Measurements from ENCODE around the gene EPHA3. TPM values are rescaled to one million over a fixed set of nuclear protein-coding genes. Genes with fewer than 3 reads are reported as not detected.

The EPHA3 gene
- total RNA-seq, 2 donors from 2014 or later = 1.3 to 6.0 TPM

DNA sequence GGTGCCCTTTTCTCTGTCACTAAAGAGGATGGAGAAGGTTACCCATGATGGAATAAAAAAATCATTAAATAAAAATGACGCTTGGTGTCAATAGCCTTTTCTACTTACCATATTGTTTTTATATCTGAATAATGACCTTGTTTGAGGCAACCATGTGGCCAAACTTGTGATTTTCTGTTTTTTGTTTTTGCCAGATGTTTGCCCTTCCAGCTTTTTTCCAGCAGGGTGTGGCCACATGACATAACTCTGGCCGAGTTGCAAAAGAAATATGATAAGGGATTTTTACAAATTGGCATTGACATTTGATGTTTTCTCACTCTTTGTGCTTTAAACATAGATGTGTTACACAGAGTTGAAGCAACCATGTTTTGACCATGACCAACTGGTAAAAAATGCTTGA is 39.7 kb upstream of the EPHA3 start:
- WGBS, 2 donors = 46 to 48% methylated on average over 2 of the region's 2 CpGs
- H3K27ac ChIP-seq = no peak overlapping the region
- no peaks in the 10 kb centered on the region for H3K36me3 ChIP-seq (replicated peaks in 1 of 2; ENCODE audit: insufficient read depth in 1 of 2, low read depth in 2 of 2)
- intact Hi-C loops (cut with DNase I) = no loop called here
- no peak for TF ChIP-seq POLR2A (IDR thresholded peaks at IDR 0.05)
- TF ChIP-seq, protein P1, sequence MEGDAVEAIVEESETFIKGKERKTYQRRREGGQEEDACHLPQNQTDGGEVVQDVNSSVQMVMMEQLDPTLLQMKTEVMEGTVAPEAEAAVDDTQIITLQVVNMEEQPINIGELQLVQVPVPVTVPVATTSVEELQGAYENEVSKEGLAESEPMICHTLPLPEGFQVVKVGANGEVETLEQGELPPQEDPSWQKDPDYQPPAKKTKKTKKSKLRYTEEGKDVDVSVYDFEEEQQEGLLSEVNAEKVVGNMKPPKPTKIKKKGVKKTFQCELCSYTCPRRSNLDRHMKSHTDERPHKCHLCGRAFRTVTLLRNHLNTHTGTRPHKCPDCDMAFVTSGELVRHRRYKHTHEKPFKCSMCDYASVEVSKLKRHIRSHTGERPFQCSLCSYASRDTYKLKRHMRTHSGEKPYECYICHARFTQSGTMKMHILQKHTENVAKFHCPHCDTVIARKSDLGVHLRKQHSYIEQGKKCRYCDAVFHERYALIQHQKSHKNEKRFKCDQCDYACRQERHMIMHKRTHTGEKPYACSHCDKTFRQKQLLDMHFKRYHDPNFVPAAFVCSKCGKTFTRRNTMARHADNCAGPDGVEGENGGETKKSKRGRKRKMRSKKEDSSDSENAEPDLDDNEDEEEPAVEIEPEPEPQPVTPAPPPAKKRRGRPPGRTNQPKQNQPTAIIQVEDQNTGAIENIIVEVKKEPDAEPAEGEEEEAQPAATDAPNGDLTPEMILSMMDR (IDR thresholded peaks at IDR 0.05) = no peak
- no peaks in the 10 kb centered on the region for H3K4me1 ChIP-seq
- H3K4me3 ChIP-seq = no peak overlapping the region
- no peaks in the 10 kb centered on the region for H3K9me3 ChIP-seq
- ATAC-seq (no peak), DNase-seq (no peak)
- H3K27me3 ChIP-seq = no peaks in the 10 kb centered on the region

DNA sequence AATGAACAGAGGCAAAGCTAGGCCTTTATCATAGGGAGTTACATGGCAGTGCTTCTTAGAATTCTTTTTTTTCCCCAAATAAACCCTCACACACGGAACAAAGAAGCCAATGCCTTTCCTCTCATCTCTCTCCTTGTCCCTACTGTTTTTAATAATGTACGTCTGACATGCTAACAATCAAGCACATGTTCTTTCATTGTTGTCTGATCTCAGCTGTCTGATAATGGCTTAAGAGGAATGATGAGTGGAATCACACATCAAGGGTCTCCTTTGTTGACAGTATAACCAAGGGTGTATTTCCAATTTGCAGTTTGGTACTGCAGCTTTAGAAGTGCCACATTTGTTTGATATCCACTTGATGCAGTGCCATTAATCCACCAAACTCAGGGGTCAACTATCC is 34.8 kb upstream of the EPHA3 start:
- Histone ChIP-seq H3K27ac (no peak overlapping the region), H3K4me3 (no peak overlapping the region), H3K9me3 (no peaks in the 10 kb centered on the region), H3K36me3 (replicated peaks in 1 of 2; ENCODE audit: insufficient read depth in 1 of 2, low read depth in 2 of 2) (no peaks in the 10 kb centered on the region), H3K27me3 (no peaks in the 10 kb centered on the region), H3K4me1 (no peaks in the 10 kb centered on the region)
- TF ChIP-seq, protein P1 (IDR thresholded peaks at IDR 0.05) = no peak
- no peak for TF ChIP-seq POLR2A (IDR thresholded peaks at IDR 0.05)
- DNase-seq = no peak
- intact Hi-C loops (cut with DNase I) = no loop called here
- WGBS, 2 donors = 63 to 64% methylated on average over 2 of the region's 2 CpGs
- no peak for ATAC-seq

DNA sequence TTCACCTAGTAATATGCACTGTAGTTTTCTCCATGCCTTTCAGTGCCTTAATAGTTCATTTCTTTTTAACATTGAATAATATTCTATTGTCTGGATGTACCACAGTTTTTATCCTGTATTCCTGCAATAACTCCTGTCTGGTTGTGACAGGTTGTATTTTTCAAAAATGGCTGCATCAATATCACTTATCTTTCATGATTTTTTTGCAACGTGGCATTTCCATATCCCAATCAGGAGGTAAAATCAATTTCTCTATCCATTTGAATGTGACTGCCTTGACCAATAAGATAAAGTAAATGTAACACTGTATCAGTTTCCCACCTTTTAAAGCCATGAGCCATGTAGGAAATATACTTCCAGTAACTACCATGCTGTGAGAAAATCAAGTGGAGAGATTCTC is 27.5 kb upstream of the EPHA3 start:
- TF ChIP-seq, protein P1 (IDR thresholded peaks at IDR 0.05) = no peak
- no peak for TF ChIP-seq POLR2A (IDR thresholded peaks at IDR 0.05)
- WGBS, 2 donors = 31 to 49% methylated on average over 1 of the region's 1 CpG
- no peak for DNase-seq
- Histone ChIP-seq H3K9me3 (no peaks in the 10 kb centered on the region), H3K27ac (no peak overlapping the region), H3K4me3 (no peak overlapping the region), H3K27me3 (no peaks in the 10 kb centered on the region), H3K4me1 (no peaks in the 10 kb centered on the region), H3K36me3 (replicated peaks in 1 of 2; ENCODE audit: insufficient read depth in 1 of 2, low read depth in 2 of 2) (no peaks in the 10 kb centered on the region)
- no peak for ATAC-seq
- intact Hi-C loops (cut with DNase I) = no loop called here

DNA sequence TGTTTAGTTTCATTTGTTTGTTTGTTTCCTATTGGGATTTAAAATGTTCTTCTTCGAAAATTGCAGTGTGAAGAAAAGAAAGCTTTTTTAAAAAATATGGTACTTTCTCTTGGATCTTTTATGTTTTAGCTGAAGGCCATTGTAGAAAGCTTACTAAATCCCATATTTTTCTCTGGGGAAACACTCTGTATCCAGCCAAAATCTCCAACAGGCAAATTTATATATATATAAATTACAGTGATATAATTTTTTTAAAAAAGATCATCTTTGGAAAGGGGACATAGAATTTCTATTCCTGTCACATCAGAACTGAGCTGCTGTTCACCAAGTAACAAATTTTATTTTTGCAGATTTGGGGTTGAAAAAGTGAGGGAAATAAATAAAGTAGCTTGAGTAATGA is 19.6 kb upstream of the EPHA3 start:
- TF ChIP-seq, protein P1 (IDR thresholded peaks at IDR 0.05) = no peak
- no peak for TF ChIP-seq POLR2A (IDR thresholded peaks at IDR 0.05)
- no peak for ATAC-seq
- intact Hi-C loops (cut with DNase I) = no loop called here
- H3K9me3 ChIP-seq = no peaks in the 10 kb centered on the region
- no peak overlapping the region for H3K27ac ChIP-seq
- 50 to 68% methylated on average over 1 of the region's 1 CpG for WGBS, 2 donors
- no peaks in the 10 kb centered on the region for H3K36me3 ChIP-seq (replicated peaks in 1 of 2; ENCODE audit: insufficient read depth in 1 of 2, low read depth in 2 of 2)
- no peaks in the 10 kb centered on the region for H3K4me1 ChIP-seq
- H3K4me3 ChIP-seq = no peak overlapping the region
- no peak for DNase-seq
- H3K27me3 ChIP-seq = no peaks in the 10 kb centered on the region

DNA sequence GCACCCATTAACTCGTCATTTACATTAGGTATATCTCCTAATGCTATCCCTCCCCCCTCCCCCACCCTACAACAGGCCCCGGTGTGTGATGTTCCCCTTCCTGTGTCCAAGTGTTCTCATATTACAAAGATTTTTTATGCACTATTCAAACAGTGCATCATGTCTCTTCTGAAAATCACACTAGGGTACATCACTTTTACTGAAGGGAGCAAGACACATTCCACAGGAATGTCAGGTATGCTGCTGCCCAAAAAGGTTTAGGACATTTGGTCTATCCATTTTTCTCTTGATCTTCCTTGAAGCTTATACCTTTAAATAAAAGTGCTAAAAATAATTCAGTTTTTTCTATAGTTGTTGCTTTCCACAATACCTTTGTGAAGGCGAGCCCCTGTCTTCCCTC is 9.2 kb upstream of the EPHA3 start:
- Histone ChIP-seq H3K4me3 (no peak overlapping the region), H3K4me1 (no peaks in the 10 kb centered on the region), H3K9me3 (no peaks in the 10 kb centered on the region), H3K27ac (no peak overlapping the region), H3K36me3 (replicated peaks in 1 of 2; ENCODE audit: insufficient read depth in 1 of 2, low read depth in 2 of 2) (no peaks in the 10 kb centered on the region), H3K27me3 (no peaks in the 10 kb centered on the region)
- intact Hi-C loops (cut with DNase I) = no loop called here
- TF ChIP-seq, protein P1 (IDR thresholded peaks at IDR 0.05) = no peak
- no peak for TF ChIP-seq POLR2A (IDR thresholded peaks at IDR 0.05)
- ATAC-seq (no peak), DNase-seq (no peak)
- 75 to 83% methylated on average over 3 of the region's 3 CpGs for WGBS, 2 donors

Measured in body of pancreas (tissue), 4 donors.